ENCODE measurements around the gene SZRD1.

GRCh38 chr1:16393570-16394521, 26.8 kb downstream of the SZRD1 start:
- no peak for TF ChIP-seq MAZ (IDR thresholded peaks at IDR 0.05; ENCODE audit: borderline replicate concordance, low read depth, low read length)
- no peak for TF ChIP-seq CTCF (conservative IDR thresholded peaks at IDR 0.05; ENCODE audit: low read depth, low read length)
- TF ChIP-seq CEBPB (IDR thresholded peaks at IDR 0.05; ENCODE audit: low read depth, low read length) = peak; percentile 75
- TF ChIP-seq ELK1 (IDR thresholded peaks at IDR 0.05; ENCODE audit: borderline replicate concordance, low read depth, low read length) = no peak
- no peak for TF ChIP-seq RFX5 (IDR thresholded peaks at IDR 0.05; ENCODE audit: low read depth, low read length)
- TF ChIP-seq MXI1 (IDR thresholded peaks at IDR 0.05; ENCODE audit: borderline replicate concordance, low read depth, low read length) = no peak
- no peak for TF ChIP-seq MAFK (IDR thresholded peaks at IDR 0.05; ENCODE audit: low read depth, low read length)
- TF ChIP-seq POLR2A (IDR thresholded peaks at IDR 0.05; ENCODE audit: low read depth, low read length) = no peak
- TF ChIP-seq SMC3 (IDR thresholded peaks at IDR 0.05; ENCODE audit: low read depth, low read length) = no peak
- TF ChIP-seq USF2 (IDR thresholded peaks at IDR 0.05; ENCODE audit: low read depth, low read length) = no peak

All from IMR-90 (cell line).